MM.1S (cell line): Measurements from ENCODE around the gene SLCO3A1.

Experiments used
- DNase-seq: peaks from one replicate; pipeline ENCODE4 v3.0.0-alpha.2; 2015
- H2AFZ ChIP-seq: fragments of 300-600 bp; sonication (generic); 2 replicates; pipeline ENCODE4 v1.6.0; 2016; ENCODE audit warnings: antibody characterized with exemption, low read length
- H3F3A ChIP-seq: fragments of 300-600 bp; sonication (generic); 2 replicates; pipeline ENCODE4 v1.6.1; 2016; ENCODE audit warnings: mild to moderate bottlenecking, antibody characterized with exemption, low read length, moderate library complexity, mixed read lengths; ENCODE audit not compliant: insufficient read depth
- H3K27ac ChIP-seq: fragments of 300-600 bp; sonication (generic); 2 replicates; pipeline ENCODE4 v1.5.1; 2016; ENCODE audit warnings: mild to moderate bottlenecking, low read length
- H3K27me3 ChIP-seq: fragments of 300-600 bp; sonication (generic); replicated peaks from 2 replicates; pipeline ENCODE4 v1.6.0; 2016; ENCODE audit warnings: low read length; ENCODE audit not compliant: insufficient read depth
- H3K36me3 ChIP-seq: fragments of 300-600 bp; sonication (generic); replicated peaks from 2 replicates; pipeline ENCODE4 v1.6.1; 2016; ENCODE audit warnings: mild to moderate bottlenecking, low read length, mixed read lengths; ENCODE audit not compliant: insufficient read depth
- H3K4me1 ChIP-seq: fragments of 300-600 bp; sonication (generic); 2 replicates; pipeline ENCODE4 v1.6.1; 2016; ENCODE audit warnings: low read length, mixed read lengths
- H3K4me2 ChIP-seq: fragments of 300-600 bp; sonication (generic); 2 replicates; pipeline ENCODE4 v1.6.0; 2016; ENCODE audit warnings: low read depth, low read length
- H3K4me3 ChIP-seq: fragments of 300-600 bp; sonication (generic); 2 replicates; pipeline ENCODE4 v1.5.1; 2016; ENCODE audit warnings: low read length, mixed read lengths
- H3K79me2 ChIP-seq: fragments of 300-600 bp; sonication (generic); 2 replicates; pipeline ENCODE4 v1.6.1; 2016; ENCODE audit warnings: mixed run types, low read length, mixed read lengths
- H3K9ac ChIP-seq: fragments of 300-600 bp; sonication (generic); 2 replicates; pipeline ENCODE4 v1.6.1; 2016; ENCODE audit warnings: low read length, mixed read lengths
- H3K9me2 ChIP-seq: fragments of 300-600 bp; sonication (generic); replicated peaks from 2 replicates; pipeline ENCODE4 v1.6.1; 2016; ENCODE audit warnings: mild to moderate bottlenecking, low read length, mixed read lengths; ENCODE audit not compliant: insufficient read depth
- H3K9me3 ChIP-seq: fragments of 300-600 bp; sonication (generic); replicated peaks from 2 replicates; pipeline ENCODE4 v1.6.1; 2016; ENCODE audit warnings: mild to moderate bottlenecking, low read length, mixed read lengths; ENCODE audit not compliant: insufficient read depth
- H4K20me1 ChIP-seq: fragments of 300-600 bp; sonication (generic); 2 replicates; pipeline ENCODE4 v1.6.1; 2016; ENCODE audit warnings: mild to moderate bottlenecking, low read length, moderate library complexity, mixed read lengths; ENCODE audit not compliant: insufficient read depth
- EZH2 ChIP-seq: fragments of 300-600 bp; sonication (generic); optimal IDR thresholded peaks from 2 replicates; pipeline ENCODE3; 2017; ENCODE audit warnings: low read depth, mild to moderate bottlenecking, antibody characterized with exemption, low read length, mixed read lengths
- EZH2phosphoT487 ChIP-seq: fragments of 300-600 bp; sonication (generic); IDR thresholded peaks from 2 replicates; pipeline ENCODE4 v1.6.1; 2018; ENCODE audit warnings: antibody characterized with exemption, low read length
- TF ChIP-seq, protein P1 (sequence below): fragments of 300-600 bp; sonication (generic); IDR thresholded peaks from 2 replicates; pipeline ENCODE4 v1.5.1; 2016; ENCODE audit warnings: antibody characterized with exemption, low read length, mixed read lengths

SLCO3A1 gene

DNA sequence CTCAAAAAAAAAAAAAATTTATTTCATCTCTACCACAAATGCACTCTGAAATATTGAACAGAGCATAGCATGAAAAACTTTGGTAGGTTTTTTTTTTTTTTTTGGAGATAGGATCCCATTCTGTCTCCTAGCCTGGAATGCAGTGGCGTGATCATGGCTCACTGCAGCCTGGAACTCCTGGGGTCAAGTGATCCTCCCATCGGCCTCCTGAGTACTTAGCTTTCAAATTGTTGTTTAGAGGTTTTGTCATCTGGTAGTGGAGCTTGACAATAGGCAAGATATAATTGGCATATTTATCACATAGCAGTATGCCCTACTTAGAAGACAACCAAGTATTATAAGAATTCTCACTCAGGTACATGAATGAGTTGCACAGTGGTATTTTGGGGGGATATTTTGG is 306.0 kb downstream of the SLCO3A1 start:
- no peaks in the 10 kb centered on the region for H3F3A ChIP-seq
- no peak overlapping the region for H2AFZ ChIP-seq
- H3K4me3 ChIP-seq: no peak overlapping the region
- H3K4me2 ChIP-seq: no peak overlapping the region
- no peak for TF ChIP-seq EZH2phosphoT487
- H3K9me3 ChIP-seq: no peaks in the 10 kb centered on the region
- H3K36me3 ChIP-seq: no peaks in the 10 kb centered on the region
- H3K27me3 ChIP-seq: no peaks in the 10 kb centered on the region
- no peaks in the 10 kb centered on the region for H3K79me2 ChIP-seq
- no peaks in the 10 kb centered on the region for H4K20me1 ChIP-seq
- no peak overlapping the region for H3K9ac ChIP-seq
- H3K27ac ChIP-seq: no peak overlapping the region
- DNase-seq: no peak
- no peaks in the 10 kb centered on the region for H3K9me2 ChIP-seq
- no peaks in the 10 kb centered on the region for H3K4me1 ChIP-seq

DNA sequence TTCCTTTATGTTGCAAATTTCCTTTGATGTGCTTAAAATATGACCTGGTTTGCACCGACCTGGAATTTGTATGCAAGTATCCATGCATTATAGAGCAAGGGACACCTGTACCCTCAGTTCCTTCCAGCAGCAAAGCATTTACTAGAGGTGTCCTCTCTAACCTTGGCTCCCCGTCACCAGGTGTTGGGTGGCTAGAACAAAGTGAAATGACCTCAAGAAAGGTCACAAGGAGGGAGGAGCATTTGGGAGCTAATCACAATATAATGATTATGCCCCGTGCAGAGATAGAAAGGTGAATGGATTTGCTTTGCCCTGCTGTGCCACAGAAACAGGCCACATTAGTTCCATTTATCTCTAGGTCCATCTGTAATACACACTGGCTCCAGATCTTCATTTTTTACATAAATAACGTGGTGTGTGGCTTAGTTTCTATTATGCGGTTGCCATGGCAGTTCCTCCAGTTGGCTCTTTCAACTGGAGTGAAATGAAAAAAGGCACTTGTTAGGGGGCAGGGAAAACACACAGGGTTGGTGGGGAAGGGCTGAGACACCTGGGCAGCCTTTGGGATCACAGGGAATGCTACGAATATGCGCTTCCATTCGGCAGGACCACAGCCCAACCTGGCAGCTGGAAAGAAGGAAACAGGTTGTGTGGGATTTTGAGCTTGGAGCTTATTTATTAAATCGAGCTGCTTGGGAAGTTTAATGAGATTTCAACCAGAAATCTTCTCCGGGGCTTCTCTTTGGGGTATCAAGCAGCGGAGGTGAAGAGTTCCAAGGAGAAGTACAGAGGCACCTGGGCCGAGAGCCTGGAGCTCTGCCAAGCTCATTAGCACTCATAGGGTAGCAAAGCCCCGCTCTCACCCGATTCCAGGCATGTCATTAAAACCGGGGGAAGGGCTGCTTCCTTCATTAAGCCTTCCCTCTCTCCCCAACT is 306.7 kb downstream of the SLCO3A1 start:
- Histone ChIP-seq H3K4me3 (no peak overlapping the region), H2AFZ (no peak overlapping the region), H3K79me2 (no peaks in the 10 kb centered on the region), H3K9ac (no peak overlapping the region), H3K9me3 (no peaks in the 10 kb centered on the region), H3K4me2 (no peak overlapping the region), H3F3A (no peaks in the 10 kb centered on the region), H3K27me3 (no peaks in the 10 kb centered on the region), H3K27ac (no peak overlapping the region), H3K4me1 (no peaks in the 10 kb centered on the region), H4K20me1 (no peaks in the 10 kb centered on the region), H3K9me2 (no peaks in the 10 kb centered on the region), H3K36me3 (no peaks in the 10 kb centered on the region)
- no peak for TF ChIP-seq EZH2
- TF ChIP-seq, protein P1, sequence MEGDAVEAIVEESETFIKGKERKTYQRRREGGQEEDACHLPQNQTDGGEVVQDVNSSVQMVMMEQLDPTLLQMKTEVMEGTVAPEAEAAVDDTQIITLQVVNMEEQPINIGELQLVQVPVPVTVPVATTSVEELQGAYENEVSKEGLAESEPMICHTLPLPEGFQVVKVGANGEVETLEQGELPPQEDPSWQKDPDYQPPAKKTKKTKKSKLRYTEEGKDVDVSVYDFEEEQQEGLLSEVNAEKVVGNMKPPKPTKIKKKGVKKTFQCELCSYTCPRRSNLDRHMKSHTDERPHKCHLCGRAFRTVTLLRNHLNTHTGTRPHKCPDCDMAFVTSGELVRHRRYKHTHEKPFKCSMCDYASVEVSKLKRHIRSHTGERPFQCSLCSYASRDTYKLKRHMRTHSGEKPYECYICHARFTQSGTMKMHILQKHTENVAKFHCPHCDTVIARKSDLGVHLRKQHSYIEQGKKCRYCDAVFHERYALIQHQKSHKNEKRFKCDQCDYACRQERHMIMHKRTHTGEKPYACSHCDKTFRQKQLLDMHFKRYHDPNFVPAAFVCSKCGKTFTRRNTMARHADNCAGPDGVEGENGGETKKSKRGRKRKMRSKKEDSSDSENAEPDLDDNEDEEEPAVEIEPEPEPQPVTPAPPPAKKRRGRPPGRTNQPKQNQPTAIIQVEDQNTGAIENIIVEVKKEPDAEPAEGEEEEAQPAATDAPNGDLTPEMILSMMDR: no peak
- TF ChIP-seq EZH2phosphoT487: no peak
- DNase-seq: no peak

DNA sequence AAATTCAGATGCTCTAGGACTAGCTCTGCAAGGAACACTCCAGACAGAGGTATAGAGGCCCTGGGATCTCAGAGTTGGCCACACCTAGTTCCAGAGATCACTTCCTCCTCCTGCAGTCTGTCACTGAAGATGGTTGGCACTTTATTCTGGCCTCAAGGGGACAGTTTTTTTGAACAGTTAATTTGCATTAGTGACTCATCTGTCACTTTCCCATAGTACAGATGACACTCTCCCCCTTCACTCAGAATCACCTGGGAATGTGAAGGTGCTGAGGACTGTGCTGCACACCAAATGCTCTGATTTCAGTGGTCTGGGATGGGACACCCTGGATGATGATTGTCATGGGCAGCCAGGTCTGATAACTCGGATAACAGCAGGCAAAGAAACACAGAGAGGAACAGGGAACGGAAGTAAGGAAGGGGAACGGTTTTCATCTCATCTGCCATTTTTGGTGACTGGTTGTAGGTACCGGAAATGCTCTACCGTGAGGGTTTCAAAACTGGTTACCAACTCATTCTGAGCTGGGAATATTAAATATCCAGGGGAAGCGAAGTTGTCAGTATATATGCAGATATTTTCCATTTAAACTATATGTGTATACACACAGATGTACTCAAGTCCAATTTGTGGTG is 307.6 kb downstream of the SLCO3A1 start:
- Histone ChIP-seq H4K20me1 (no peaks in the 10 kb centered on the region), H3K9me3 (no peaks in the 10 kb centered on the region), H3K9ac (no peak overlapping the region), H3K4me3 (no peak overlapping the region), H3K27ac (no peak overlapping the region), H3K9me2 (no peaks in the 10 kb centered on the region), H3K36me3 (no peaks in the 10 kb centered on the region), H3K27me3 (no peaks in the 10 kb centered on the region), H3K4me2 (no peak overlapping the region), H3K4me1 (no peaks in the 10 kb centered on the region), H2AFZ (no peak overlapping the region), H3K79me2 (no peaks in the 10 kb centered on the region), H3F3A (no peaks in the 10 kb centered on the region)
- TF ChIP-seq, protein P1: no peak
- TF ChIP-seq EZH2: no peak
- TF ChIP-seq EZH2phosphoT487: no peak
- DNase-seq: no peak

DNA sequence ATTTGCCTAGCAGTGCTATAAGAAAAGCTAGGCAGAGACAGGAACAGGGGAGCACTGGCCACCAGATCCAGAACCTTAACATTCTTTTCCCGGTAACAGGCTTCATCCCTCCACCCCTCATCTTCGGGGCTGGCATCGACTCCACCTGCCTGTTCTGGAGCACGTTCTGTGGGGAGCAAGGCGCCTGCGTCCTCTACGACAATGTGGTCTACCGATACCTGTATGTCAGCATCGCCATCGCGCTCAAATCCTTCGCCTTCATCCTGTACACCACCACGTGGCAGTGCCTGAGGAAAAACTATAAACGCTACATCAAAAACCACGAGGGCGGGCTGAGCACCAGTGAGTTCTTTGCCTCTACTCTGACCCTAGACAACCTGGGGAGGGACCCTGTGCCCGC is 309.1 kb downstream of the SLCO3A1 start:
- no peak for DNase-seq
- no peak overlapping the region for H3K9ac ChIP-seq
- no peak overlapping the region for H3K4me3 ChIP-seq
- no peaks in the 10 kb centered on the region for H3K4me1 ChIP-seq
- H3K27me3 ChIP-seq: no peaks in the 10 kb centered on the region
- H3K9me2 ChIP-seq: no peaks in the 10 kb centered on the region
- no peaks in the 10 kb centered on the region for H3K79me2 ChIP-seq
- H3K36me3 ChIP-seq: no peaks in the 10 kb centered on the region
- H3K4me2 ChIP-seq: no peak overlapping the region
- no peaks in the 10 kb centered on the region for H3K9me3 ChIP-seq
- no peak overlapping the region for H2AFZ ChIP-seq
- H3K27ac ChIP-seq: no peak overlapping the region
- H4K20me1 ChIP-seq: no peaks in the 10 kb centered on the region
- TF ChIP-seq, protein P1: no peak
- TF ChIP-seq EZH2: no peak
- TF ChIP-seq EZH2phosphoT487: no peak
- no peaks in the 10 kb centered on the region for H3F3A ChIP-seq
